ELR (cell line): ENCODE data around the gene RPL22.

Experiments used
- DNase-seq: peaks from one replicate; pipeline ENCODE4 v3.0.0-alpha.2; 2015; ENCODE audit warnings: low read depth

Gene RPL22

GRCh38 chr1:6171548-6172124 lies 27.8 kb downstream of the RPL22 start:
- DNase-seq = peak; percentile 43

- no peak for DNase-seq
These were observed 28.6 kb downstream of the RPL22 start for GRCh38 chr1:6170742-6171201.

- DNase-seq = no peak
These were observed 29.2 kb downstream of the RPL22 start for GRCh38 chr1:6170116-6170741.

DNA sequence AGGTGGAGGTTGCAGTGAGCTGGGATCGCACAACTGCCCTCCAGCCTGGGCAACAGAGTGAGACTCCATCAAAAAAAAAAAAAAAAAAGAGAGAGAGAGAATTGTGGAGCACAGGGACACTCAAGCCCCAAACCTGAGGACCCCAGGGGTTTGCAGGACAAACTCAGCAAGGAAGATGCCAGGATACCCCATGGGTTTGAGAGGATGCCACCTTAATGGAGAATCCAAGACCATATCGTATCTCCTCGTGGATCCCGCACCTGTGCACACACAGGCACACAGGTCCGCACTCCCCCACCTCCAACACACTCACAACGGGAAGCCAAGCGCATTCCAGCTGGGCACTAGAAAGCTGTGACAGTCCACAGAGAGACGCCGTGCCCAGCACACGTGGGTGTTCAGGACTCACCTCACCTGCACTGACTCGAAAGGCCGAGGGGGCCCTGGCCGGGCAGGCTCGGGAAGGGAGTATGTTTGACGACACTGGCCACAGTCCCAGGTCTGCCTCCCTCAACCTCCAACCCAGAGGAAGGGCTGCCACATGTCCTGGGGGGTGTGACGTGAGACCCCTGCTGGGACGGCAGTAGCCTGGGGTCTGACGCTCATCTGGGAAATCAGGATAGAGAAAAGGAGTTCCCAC lies 30.3 kb downstream of the RPL22 start:
- DNase-seq = no peak

GRCh38 chr1:6167391-6168303 lies 31.7 kb downstream of the RPL22 start:
- DNase-seq = no peak

- no peak for DNase-seq
These were observed 32.6 kb downstream of the RPL22 start for GRCh38 chr1:6166655-6167390.

- no peak for DNase-seq
These were observed 33.2 kb downstream of the RPL22 start for GRCh38 chr1:6166221-6166620.

- DNase-seq = no peak
These were observed 33.9 kb downstream of the RPL22 start for GRCh38 chr1:6165441-6165985.

- no peak for DNase-seq
These were observed 34.4 kb downstream of the RPL22 start for GRCh38 chr1:6165027-6165426.

DNA sequence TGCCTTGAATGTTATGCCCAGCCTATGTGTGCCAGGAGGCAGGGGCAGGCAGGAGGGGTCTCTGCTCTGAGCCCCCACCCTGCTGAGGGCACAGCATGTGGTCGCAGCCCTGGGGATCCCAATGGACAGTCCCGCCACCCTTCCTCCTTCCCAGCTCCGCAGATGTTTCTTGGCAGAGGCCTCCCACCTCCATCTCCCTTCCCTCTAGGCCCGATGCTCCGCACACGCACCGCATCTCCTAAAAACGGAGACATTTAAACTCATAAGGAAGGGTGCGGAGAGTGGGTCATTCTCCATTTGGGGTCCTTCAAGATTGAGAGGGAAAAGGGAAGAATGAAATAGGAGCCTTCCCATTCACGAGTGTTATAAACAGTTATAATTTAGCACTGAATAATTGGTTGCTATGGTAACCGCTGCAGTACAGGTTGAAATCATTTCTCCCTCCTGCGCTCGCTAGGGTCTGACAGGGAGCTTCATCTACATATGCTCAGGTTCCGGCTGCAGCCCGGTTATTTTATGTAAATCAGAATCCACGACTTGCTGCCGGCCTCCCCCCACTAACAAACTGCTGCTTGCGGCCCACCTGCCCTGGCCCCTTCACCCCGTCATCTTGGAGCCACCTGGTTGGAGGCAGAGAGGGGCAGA lies 35.3 kb downstream of the RPL22 start:
- DNase-seq = no peak

- no peak for DNase-seq
These were observed 36.0 kb downstream of the RPL22 start for GRCh38 chr1:6163191-6163972.

- no peak for DNase-seq
These were observed 36.6 kb downstream of the RPL22 start for GRCh38 chr1:6162773-6163172.

DNA sequence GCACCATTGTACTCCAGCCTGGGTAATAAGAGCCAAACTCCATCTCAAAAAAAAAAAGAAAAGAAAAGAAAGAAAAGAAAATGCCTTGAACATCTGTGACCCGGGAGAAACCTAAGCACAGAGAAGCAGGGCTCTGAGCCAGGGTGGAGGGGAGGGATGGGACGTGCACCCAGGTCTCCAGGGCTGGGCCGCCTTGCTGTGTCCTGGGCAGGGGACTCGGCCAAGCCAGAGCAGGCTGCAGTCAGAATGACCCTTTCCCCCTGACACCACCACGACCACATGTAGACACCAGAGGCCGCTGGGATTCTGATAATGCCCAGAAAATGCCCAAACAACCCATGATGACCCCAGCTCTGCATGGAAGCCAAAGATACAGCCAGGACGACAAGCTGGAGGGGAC lies 37.1 kb downstream of the RPL22 start:
- no peak for DNase-seq

- DNase-seq = no peak
These were observed 41.2 kb downstream of the RPL22 start for GRCh38 chr1:6158181-6158580.

- peak; percentile 74 for DNase-seq
These were observed 41.7 kb downstream of the RPL22 start for GRCh38 chr1:6157528-6158174.

GRCh38 chr1:6157132-6157527 lies 42.3 kb downstream of the RPL22 start:
- no peak for DNase-seq

GRCh38 chr1:6154525-6155319 lies 44.7 kb downstream of the RPL22 start:
- no peak for DNase-seq

DNA sequence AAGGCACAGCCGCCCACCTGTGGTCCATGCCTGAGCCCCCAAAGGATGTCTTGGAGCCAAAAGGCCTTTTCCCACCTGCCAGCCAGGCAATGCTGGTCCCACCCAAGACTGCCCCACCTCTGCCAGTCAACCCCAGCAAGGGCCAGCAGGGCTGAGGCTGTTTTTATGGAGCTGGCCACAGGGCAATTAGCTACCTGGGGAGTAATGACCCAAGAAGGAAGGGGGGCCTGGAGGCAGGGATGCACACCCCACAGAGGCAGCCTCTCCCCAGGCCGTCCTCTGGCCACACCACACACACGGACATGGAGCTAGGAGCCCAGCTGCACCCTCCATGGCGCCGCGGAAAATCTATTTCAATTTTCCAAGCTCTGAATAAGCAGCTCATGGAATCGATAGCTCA lies 46.5 kb downstream of the RPL22 start:
- no peak for DNase-seq

DNA sequence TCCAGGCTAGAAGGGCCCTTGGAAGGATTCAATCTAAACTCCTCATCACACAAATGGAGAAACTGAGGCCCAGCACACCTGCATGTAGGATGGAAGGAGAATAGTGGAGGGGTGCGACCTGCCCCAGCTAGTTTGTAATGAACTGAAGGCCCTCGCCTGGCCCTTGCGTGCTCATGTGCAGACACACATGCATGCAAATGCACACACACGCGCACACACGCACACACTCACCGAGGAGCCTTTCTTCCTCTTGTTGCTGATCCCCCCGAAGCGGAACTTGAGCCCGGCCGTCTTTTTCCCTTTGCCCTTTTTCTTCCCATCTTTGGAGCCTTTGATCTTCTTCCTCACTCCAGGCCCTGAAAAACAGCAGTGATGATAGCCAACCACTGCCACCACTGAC lies 47.2 kb downstream of the RPL22 start:
- DNase-seq = no peak
